PFSK-1 (cell line): ENCODE data around the gene VPS52.

Experiments used
- FOXP2 ChIP-seq: optimal IDR thresholded peaks from 2 replicates; pipeline ENCODE3; 2011; ENCODE audit warnings: borderline replicate concordance, control low read depth, inconsistent platforms; ENCODE audit not compliant: insufficient read depth; ENCODE audit errors: extremely low read length, extremely low read depth
- POLR2AphosphoS5 ChIP-seq: IDR thresholded peaks from 2 replicates; pipeline ENCODE4 v1.6.1; 2012; ENCODE audit warnings: low read depth, mild to moderate bottlenecking, control low read depth, low read length, moderate library complexity
- SIN3A ChIP-seq: IDR thresholded peaks from 2 replicates; pipeline ENCODE4 v1.6.1; 2012; ENCODE audit warnings: mild to moderate bottlenecking, low read length, moderate library complexity, borderline replicate concordance; ENCODE audit not compliant: insufficient read depth
- TAF1 ChIP-seq: IDR thresholded peaks from 2 replicates; pipeline ENCODE4 v1.6.1; 2012; ENCODE audit warnings: low read length, control low read depth, borderline replicate concordance; ENCODE audit not compliant: insufficient read depth
- TF ChIP-seq, protein P1 (sequence below), 2 experiments: IDR thresholded peaks; 2 replicates each; pipeline versions ENCODE4 v1.6.1 to v1.8.0; 2011 to 2012; ENCODE audit warnings: low read depth in 2 of 2, low read length in 2 of 2, control low read depth in 1 of 2, inconsistent platforms in 1 of 2, mild to moderate bottlenecking in 1 of 2, moderate library complexity in 1 of 2; ENCODE audit not compliant: insufficient read depth in 1 of 2

VPS52 gene

DNA sequence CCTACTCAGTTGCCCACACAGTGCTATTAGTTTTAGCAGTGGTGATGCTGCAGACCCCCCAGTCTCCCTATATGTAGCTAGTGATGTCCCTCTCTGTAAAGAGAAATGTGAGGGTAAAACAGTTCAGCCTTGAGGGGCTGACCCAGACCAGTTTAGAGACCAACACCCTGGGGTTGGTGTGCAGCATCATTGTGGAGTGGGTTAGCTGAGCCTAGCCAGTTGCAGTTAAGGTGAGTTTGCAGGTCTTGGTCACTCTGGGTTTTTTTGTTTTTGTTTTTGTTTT, 4.8 kb upstream of the VPS52 start:
- no peak; the same call in 1 of the 2 replicates for TF ChIP-seq POLR2AphosphoS5
- peak; percentile 30; the same call in 1 of the 2 replicates for TF ChIP-seq TAF1

DNA sequence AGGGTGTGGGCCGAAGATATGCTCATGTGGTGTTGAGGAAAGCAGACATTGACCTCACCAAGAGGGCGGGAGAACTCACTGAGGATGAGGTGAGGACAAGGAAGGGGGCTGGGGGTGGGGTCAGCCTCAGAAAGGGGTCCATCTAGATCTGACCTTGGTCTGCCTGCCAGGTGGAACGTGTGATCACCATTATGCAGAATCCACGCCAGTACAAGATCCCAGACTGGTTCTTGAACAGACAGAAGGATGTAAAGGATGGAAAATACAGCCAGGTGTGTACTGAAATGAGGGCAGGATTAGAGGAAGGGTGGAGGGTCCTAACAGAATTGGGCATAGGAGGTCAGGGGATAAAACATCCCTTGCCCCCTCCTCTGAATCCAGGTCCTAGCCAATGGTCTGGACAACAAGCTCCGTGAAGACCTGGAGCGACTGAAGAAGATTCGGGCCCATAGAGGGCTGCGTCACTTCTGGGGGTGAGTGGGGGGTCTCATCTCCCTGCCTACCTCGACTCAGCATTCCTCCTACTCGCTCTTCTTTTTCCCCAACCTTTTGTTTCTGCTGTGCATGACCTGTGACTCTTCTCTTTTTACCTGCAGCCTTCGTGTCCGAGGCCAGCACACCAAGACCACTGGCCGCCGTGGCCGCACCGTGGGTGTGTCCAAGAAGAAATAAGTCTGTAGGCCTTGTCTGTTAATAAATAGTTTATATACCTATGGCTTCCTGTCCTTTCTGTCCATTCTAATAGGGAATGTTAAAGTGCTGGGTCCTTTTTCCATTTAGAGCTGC, 4.3 kb upstream of the VPS52 start:
- TF ChIP-seq POLR2AphosphoS5: peak; percentile 40

DNA sequence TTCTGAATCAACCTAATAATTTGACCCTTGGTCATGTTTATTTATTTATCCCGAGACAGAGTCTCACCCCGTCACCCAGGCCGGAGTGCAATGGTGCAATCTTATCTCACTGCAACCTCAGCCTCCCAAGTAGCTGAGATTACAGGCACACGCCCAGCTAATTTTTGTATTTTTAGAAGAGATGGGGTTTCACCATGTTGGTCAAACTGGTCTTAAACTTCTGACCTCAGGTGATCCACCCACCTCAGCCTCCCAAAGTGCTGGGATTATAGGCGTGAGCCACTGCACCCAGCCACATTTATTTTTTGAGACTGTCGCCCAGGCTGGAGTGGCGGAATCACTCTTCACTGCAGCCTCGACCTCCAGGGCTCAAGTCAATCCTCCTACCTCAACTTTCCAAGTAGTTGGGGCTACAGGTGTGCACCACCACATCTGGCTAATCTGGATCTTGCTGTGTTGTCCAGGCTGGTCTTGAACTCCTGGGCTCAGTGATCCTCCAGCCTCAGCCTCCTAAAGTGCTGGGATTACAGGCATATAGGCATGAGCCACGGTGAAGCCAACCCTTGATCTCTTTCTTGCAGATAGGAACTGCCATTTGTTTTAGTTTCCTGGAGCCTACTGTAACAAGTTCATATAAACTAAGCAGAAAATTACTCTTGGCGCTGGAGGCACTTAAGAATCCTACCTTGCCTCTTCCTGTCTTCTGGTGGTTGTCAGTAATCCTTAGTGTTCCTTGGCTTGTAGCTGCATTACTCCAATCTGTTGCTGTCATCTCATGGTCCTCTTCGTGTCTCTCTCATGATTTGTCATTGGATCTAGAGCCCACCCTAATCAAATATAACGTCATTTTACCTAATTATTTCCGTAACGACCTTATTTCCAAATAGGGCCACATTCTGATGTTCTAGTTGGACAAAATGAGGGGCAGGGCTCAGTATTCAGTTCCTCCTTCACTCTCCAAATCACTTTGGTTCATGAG, 2.5 kb upstream of the VPS52 start:
- TF ChIP-seq TAF1 (no peak), SIN3A (no peak), POLR2AphosphoS5 (peak; percentile 15)

DNA sequence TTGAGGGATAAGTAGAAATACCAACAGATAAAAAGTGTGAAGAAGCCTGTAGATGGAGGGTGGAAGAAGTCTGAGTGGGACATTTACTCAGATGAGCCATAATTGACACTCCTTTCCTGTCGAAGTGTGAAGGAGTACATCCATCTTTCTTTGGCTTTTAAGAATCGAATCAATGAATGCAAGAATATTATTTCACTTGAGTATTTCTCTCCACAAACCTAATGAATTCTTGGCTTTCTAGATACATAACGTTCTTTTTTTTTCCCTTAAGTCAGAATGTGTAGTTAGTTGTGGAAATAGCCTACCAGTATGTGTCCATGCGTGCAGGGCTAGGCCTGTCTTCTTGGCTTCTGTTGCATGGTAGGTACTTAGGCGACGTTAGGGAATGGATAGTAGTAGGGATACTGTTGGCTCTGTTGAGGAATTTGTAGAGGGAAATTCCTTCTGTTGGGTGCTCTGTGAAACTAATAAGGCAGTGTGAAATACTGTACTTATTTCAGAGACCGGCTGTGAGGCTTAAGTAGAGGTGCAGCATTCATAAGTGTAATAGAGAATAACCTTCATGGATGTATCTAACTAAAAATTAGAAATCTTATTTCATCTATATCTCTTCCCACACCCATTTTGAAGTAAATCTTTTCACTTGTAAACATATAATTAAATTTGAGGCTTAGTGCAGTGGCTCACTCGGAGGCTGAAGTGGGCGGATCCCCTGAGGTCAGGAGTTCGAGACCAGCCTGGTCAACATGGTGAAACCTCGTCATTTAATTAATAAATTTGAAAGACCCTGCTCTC, 1.6 kb upstream of the VPS52 start:
- TF ChIP-seq FOXP2: no peak
- TF ChIP-seq, protein P1, sequence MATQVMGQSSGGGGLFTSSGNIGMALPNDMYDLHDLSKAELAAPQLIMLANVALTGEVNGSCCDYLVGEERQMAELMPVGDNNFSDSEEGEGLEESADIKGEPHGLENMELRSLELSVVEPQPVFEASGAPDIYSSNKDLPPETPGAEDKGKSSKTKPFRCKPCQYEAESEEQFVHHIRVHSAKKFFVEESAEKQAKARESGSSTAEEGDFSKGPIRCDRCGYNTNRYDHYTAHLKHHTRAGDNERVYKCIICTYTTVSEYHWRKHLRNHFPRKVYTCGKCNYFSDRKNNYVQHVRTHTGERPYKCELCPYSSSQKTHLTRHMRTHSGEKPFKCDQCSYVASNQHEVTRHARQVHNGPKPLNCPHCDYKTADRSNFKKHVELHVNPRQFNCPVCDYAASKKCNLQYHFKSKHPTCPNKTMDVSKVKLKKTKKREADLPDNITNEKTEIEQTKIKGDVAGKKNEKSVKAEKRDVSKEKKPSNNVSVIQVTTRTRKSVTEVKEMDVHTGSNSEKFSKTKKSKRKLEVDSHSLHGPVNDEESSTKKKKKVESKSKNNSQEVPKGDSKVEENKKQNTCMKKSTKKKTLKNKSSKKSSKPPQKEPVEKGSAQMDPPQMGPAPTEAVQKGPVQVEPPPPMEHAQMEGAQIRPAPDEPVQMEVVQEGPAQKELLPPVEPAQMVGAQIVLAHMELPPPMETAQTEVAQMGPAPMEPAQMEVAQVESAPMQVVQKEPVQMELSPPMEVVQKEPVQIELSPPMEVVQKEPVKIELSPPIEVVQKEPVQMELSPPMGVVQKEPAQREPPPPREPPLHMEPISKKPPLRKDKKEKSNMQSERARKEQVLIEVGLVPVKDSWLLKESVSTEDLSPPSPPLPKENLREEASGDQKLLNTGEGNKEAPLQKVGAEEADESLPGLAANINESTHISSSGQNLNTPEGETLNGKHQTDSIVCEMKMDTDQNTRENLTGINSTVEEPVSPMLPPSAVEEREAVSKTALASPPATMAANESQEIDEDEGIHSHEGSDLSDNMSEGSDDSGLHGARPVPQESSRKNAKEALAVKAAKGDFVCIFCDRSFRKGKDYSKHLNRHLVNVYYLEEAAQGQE (IDR thresholded peaks at IDR 0.05; ENCODE audit: insufficient read depth in 1 of 2, low read depth in 2 of 2, low read length in 2 of 2): no peak
- TF ChIP-seq SIN3A: no peak
- peak; percentile 40; the same call in 1 of the 2 replicates for TF ChIP-seq POLR2AphosphoS5
- TF ChIP-seq TAF1: no peak

DNA sequence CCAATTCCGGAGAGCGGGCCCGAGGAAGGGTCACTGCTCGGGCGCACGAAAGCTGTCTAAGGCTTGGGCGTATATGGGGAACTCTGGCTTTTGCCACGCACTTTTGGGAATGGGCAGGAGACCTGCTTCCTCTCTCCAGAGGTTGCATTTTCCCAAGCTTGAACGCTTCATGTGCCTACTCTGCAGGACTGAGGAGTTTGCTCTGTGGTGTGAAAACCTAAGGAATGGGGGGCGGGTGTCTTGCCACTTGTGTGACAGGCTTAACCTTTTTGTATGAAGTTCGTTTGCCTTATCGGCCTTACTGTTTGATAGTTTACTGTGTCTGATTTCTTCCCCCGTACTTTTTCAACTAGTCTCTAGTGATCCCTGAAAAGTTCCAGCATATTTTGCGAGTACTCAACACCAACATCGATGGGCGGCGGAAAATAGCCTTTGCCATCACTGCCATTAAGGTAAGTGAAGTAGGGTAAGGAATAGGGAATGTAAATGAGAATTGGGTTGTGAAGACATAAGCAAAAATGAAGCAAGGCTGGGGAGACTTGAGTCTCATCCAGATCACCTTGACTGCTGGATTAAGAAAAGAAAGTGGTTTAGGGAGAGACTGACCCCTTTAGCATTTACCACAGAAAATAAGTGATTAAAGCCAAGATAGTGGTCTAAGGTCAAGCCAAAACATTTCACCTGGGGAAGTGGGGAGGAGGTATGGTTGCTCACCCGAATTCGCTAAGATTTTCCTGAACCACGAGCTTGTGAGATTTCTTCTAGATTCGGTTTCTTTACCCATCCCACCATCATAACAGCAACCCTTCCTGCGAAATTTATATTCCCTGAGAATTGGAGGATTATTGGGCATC, 826 bp upstream of the VPS52 start:
- TF ChIP-seq POLR2AphosphoS5: 0 out of 2 replicates have a peak, but pooled peaks have one; percentile 27
- TF ChIP-seq TAF1: no peak

DNA sequence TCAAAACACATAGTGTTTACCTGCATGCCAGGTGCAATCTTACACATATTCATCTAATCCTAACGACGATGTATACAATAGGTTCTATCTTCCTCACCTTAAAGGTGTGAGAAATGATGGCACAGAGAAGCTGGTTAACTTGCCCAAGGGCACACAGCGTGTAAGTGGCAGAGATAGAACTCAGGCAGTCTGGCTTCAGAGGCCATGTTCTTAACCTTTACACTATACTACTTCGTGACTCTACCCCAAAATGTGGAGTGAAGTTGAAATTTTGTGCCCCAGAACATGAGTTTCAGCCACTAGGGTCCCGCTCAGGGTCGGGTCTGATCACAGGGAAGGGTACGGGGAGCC, 584 bp downstream of the VPS52 start:
- TF ChIP-seq TAF1 (no peak), SIN3A (no peak), POLR2AphosphoS5 (no peak)
- TF ChIP-seq, protein P1 (IDR thresholded peaks at IDR 0.05; ENCODE audit: insufficient read depth in 1 of 2, low read depth in 2 of 2, low read length in 2 of 2): no peak

DNA sequence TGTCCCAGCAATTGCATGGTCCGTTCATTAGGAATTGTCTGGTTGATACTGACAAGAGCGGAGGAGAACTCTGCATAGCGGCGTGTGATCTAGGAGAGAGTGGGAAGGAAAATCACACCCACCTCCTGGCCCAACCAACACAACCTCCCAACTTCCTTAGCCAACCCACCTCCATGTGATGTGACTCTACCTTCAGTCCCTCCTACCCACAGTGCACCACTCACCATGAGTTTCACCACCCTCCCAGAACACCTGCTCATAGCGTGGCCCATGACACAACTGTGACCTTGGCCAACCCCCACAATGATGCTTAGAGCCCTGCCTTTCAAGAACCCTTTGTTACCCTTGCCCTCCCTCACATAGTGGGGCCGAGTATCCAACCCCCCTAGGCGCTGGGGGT, 7.7 kb downstream of the VPS52 start:
- TF ChIP-seq POLR2AphosphoS5: no peak
- TF ChIP-seq SIN3A: no peak
- TF ChIP-seq FOXP2: no peak
- TF ChIP-seq, protein P1 (IDR thresholded peaks at IDR 0.05; ENCODE audit: insufficient read depth in 1 of 2, low read depth in 2 of 2, low read length in 2 of 2): no peak
- no peak for TF ChIP-seq TAF1
